HG03457 (cell line): ENCODE data around the gene PRXL2A.
"Not testable (repeated sequence)": the region's sequence is repeated elsewhere in the genome, so short reads cannot be mapped to it uniquely, and the experiment has no call there.

Experiments
- ATAC-seq: cut with Tn5 transposase; IDR thresholded peaks from one replicate; pipeline ENCODE4 v1.9.1; 2021; ENCODE audit warnings: moderate number of reproducible peaks; ENCODE audit not compliant: unreplicated experiment

Gene PRXL2A

GRCh38 chr10:80411267-80411668 is 2.9 kb downstream of the PRXL2A start:
- no peak for ATAC-seq

GRCh38 chr10:80411681-80412220 is 3.4 kb downstream of the PRXL2A start:
- ATAC-seq: no peak

- ATAC-seq: no peak
Observed at GRCh38 chr10:80412486-80412885, 4.1 kb downstream of the PRXL2A start.

- ATAC-seq: no peak
Observed at GRCh38 chr10:80413271-80413996, 5.1 kb downstream of the PRXL2A start.

- no peak for ATAC-seq
Observed at GRCh38 chr10:80414142-80414895, 6.0 kb downstream of the PRXL2A start.

GRCh38 chr10:80415734-80416478 is 7.6 kb downstream of the PRXL2A start:
- ATAC-seq: no peak

- no peak for ATAC-seq
Observed at GRCh38 chr10:80416479-80417098, 8.2 kb downstream of the PRXL2A start.

- not testable (repeated sequence) for ATAC-seq
Observed at GRCh38 chr10:80417256-80417655, 8.9 kb downstream of the PRXL2A start.

GRCh38 chr10:80421050-80421706 is 12.8 kb downstream of the PRXL2A start:
- ATAC-seq: no peak

GRCh38 chr10:80421707-80422536 is 13.6 kb downstream of the PRXL2A start:
- ATAC-seq: peak; percentile 76

- ATAC-seq: no peak
Observed at GRCh38 chr10:80425901-80426300, 17.6 kb downstream of the PRXL2A start.

GRCh38 chr10:80427541-80427940 is 19.2 kb downstream of the PRXL2A start:
- ATAC-seq: no peak

- no peak for ATAC-seq
Observed at GRCh38 chr10:80429521-80429973, 21.2 kb downstream of the PRXL2A start.

- ATAC-seq: no peak
Observed at GRCh38 chr10:80433134-80433533, 24.8 kb downstream of the PRXL2A start.

GRCh38 chr10:80436446-80437098 is 28.2 kb downstream of the PRXL2A start:
- no peak for ATAC-seq

- ATAC-seq: no peak
Observed at GRCh38 chr10:80437227-80437626, 28.9 kb downstream of the PRXL2A start.

GRCh38 chr10:80441831-80442230 is 33.5 kb downstream of the PRXL2A start:
- no peak for ATAC-seq

- no peak for ATAC-seq
Observed at GRCh38 chr10:80442879-80443278, 34.5 kb downstream of the PRXL2A start.

- no peak for ATAC-seq
Observed at GRCh38 chr10:80443531-80443974, 35.2 kb downstream of the PRXL2A start.
